Esophagus squamous epithelium (tissue), 5 donors: Measurements from ENCODE around the gene FAIM2. TPM values are rescaled to one million over a fixed set of nuclear protein-coding genes. Genes with fewer than 3 reads are reported as not detected.

ENCODE experiments used
- DNase-seq: peaks from one replicate; lab custom pipeline; 2025; lab: John Stamatoyannopoulos, UW
- H3K27ac ChIP-seq, 4 donors: fragments of 200-600 bp; sonication (generic); one replicate each; pipeline ENCODE4 v1.5.1; 2016 to 2019; ENCODE audit warnings: mild to moderate bottlenecking in 1 of 4
- H3K27me3 ChIP-seq, 4 donors: fragments of 200-600 bp; sonication (generic); 1 replicate in 3 of 4; 2 replicates in 1 of 4; pipeline versions ENCODE4 v1.5.1 to v1.6.0; 2017 to 2021; ENCODE audit warnings: antibody characterized with exemption in 1 of 4
- H3K36me3 ChIP-seq, 3 donors: fragments of 200-600 bp; sonication (generic); one replicate each; pipeline ENCODE4 v1.5.1; 2016 to 2019
- H3K4me1 ChIP-seq, 3 donors: fragments of 200-600 bp; sonication (generic); one replicate each; pipeline ENCODE4 v1.5.1; 2017 to 2019
- H3K4me3 ChIP-seq, 4 donors: fragments of 200-600 bp; sonication (generic); 1 replicate in 3 of 4; 2 replicates in 1 of 4; pipeline ENCODE4 v1.5.1; 2016 to 2019; ENCODE audit warnings: mild to moderate bottlenecking in 2 of 4, moderate library complexity in 1 of 4
- H3K9me3 ChIP-seq, 3 donors: fragments of 200-600 bp; sonication (generic); one replicate each; pipeline ENCODE4 v1.5.1; 2016 to 2019
- CTCF ChIP-seq, 6 experiments: fragments of 450-650 bp in 4 of 6; fragments of 200-600 bp in 2 of 6; sonication (generic) in 2 of 6; IDR thresholded peaks; one replicate each; pipeline ENCODE4 v1.5.1; 2016 to 2019; ENCODE audit warnings: antibody characterized with exemption in 6 of 6, mild to moderate bottlenecking in 4 of 6, moderate library complexity in 4 of 6
- POLR2A ChIP-seq, 4 donors: fragments of 450-650 bp; IDR thresholded peaks; one replicate each; pipeline ENCODE4 v1.6.1; 2017; ENCODE audit warnings: antibody characterized with exemption in 4 of 4, mild to moderate bottlenecking in 4 of 4, moderate library complexity in 3 of 4
- WGBS, 2 donors: methylation state at CpG; one replicate each; pipeline ENCODE4 v1.1.5; 2018; 5-methylcytosine and 5-hydroxymethylcytosine counted together
- intact Hi-C: fragments of 100-400 bp; cut with DNase I; formaldehyde crosslinking; loops from one replicate; pipeline ENCODE4 v1.15.0; 2022
- total RNA-seq, 4 donors: library from RNA; depleted of rRNA; stranded (reverse); fragments of >200 nt; gene quantifications; one replicate each; pipeline ENCODE4 v1.1.0, GENCODE V29; 2016
- donor health status: DM: yes; HTN: yes; CAD: no.

Gene FAIM2
- total RNA-seq, 4 donors from 2014 or later = 0.13 to 2.9 (median 0.23) TPM

- Histone ChIP-seq H3K4me3 (no peak overlapping the region), H3K27ac (peak overlapping the region; percentile 54 to 88 (median 77)), H3K27me3 (no peaks in the 10 kb centered on the region), H3K9me3 (no peaks in the 10 kb centered on the region), H3K36me3 (no peaks in the 10 kb centered on the region), H3K4me1 (peaks cover 20 to 77% (median 50%) of the 10 kb centered on the region in 3 donors)
- no peak for DNase-seq
- TF ChIP-seq POLR2A (IDR thresholded peaks at IDR 0.05) (no peak), CTCF (IDR thresholded peaks at IDR 0.05) (no peak)
- WGBS, 2 donors = 100% methylated on average over 1 of the region's 1 CpG; no CpG with 5 or more reads in 1 of the 2 donors
- intact Hi-C loops = no loop called here
Measured at GRCh38 chr12:49943625-49943960, 39.9 kb upstream of the FAIM2 start.

- H3K27ac ChIP-seq = peak overlapping the region; percentile 54 to 88 (median 77)
Measured at GRCh38 chr12:49942921-49943624, 39.4 kb upstream of the FAIM2 start.

GRCh38 chr12:49942512-49942893, 38.8 kb upstream of the FAIM2 start:
- H3K27me3 ChIP-seq = no peaks in the 10 kb centered on the region
- peak overlapping the region; percentile 54 to 88 (median 76) for H3K27ac ChIP-seq
- TF ChIP-seq POLR2A (IDR thresholded peaks at IDR 0.05) = no peak
- no peak for TF ChIP-seq CTCF (IDR thresholded peaks at IDR 0.05)
- H3K9me3 ChIP-seq = no peaks in the 10 kb centered on the region
- H3K4me1 ChIP-seq = peaks cover 22 to 86% (median 58%) of the 10 kb centered on the region in 3 donors
- no peaks in the 10 kb centered on the region for H3K36me3 ChIP-seq
- DNase-seq = no peak
- WGBS, 2 donors = 79 to 83% methylated on average over 3 of the region's 3 CpGs
- H3K4me3 ChIP-seq = no peak overlapping the region
- intact Hi-C loops = no loop called here

More at GRCh38 chr12:49942921-49943624, 39.4 kb upstream of the FAIM2 start:
- WGBS, 2 donors = 61 to 76% methylated on average over 7 to 10 of the region's 14 CpGs
- peak in 1 of 4 donors; percentile 35 for TF ChIP-seq POLR2A (IDR thresholded peaks at IDR 0.05)
- no peak for TF ChIP-seq CTCF (IDR thresholded peaks at IDR 0.05)
- intact Hi-C loops = no loop called here
- Histone ChIP-seq H3K4me1 (peaks cover 21 to 83% (median 55%) of the 10 kb centered on the region in 3 donors), H3K27me3 (no peaks in the 10 kb centered on the region), H3K4me3 (no peak overlapping the region), H3K9me3 (no peaks in the 10 kb centered on the region), H3K36me3 (no peaks in the 10 kb centered on the region)
- no peak for DNase-seq

GRCh38 chr12:49941556-49942511, 38.1 kb upstream of the FAIM2 start:
- Histone ChIP-seq H3K36me3 (no peaks in the 10 kb centered on the region), H3K4me1 (peaks cover 22 to 90% (median 58%) of the 10 kb centered on the region in 3 donors), H3K9me3 (no peaks in the 10 kb centered on the region), H3K27me3 (no peaks in the 10 kb centered on the region), H3K4me3 (no peak overlapping the region), H3K27ac (peak overlapping the region; percentile 54 to 88 (median 76))
- no peak for DNase-seq
- 78 to 83% methylated on average over 10 to 12 of the region's 13 CpGs for WGBS, 2 donors
- intact Hi-C loops = no loop called here
- TF ChIP-seq CTCF (IDR thresholded peaks at IDR 0.05) = no peak
- no peak for TF ChIP-seq POLR2A (IDR thresholded peaks at IDR 0.05)
